OCI-LY1 (cell line): ENCODE measurements around the gene MPDU1.

Source experiments
- H2AFZ ChIP-seq: fragments of 200-600 bp; sonication (generic), shearing (Covaris generic); 2 replicates; pipeline ENCODE4 v1.6.0; 2014; ENCODE audit warnings: antibody characterized with exemption, mild to moderate bottlenecking, low read length
- H3F3A ChIP-seq: fragments of 200-600 bp; sonication (generic), shearing (Covaris generic); 2 replicates; pipeline ENCODE4 v1.6.0; 2014; ENCODE audit warnings: mild to moderate bottlenecking, antibody characterized with exemption, low read length, moderate library complexity; ENCODE audit not compliant: insufficient read depth
- H3K27ac ChIP-seq: fragments of 200-600 bp; sonication (generic); 2 replicates; pipeline ENCODE4 v1.5.1; 2014; ENCODE audit warnings: low read length, mixed run types, mild to moderate bottlenecking, low read depth; ENCODE audit not compliant: poor library complexity, severe bottlenecking
- H3K27me3 ChIP-seq: fragments of 200-600 bp; sonication (generic); 2 replicates; pipeline ENCODE4 v1.6.0; 2014; ENCODE audit warnings: antibody characterized with exemption, mild to moderate bottlenecking, low read length, moderate library complexity; ENCODE audit not compliant: insufficient read depth
- H3K36me3 ChIP-seq: fragments of 200-600 bp; sonication (generic); 2 replicates; pipeline ENCODE4 v1.6.1; 2014; ENCODE audit warnings: mild to moderate bottlenecking, antibody characterized with exemption, low read length, moderate library complexity, mixed read lengths; ENCODE audit not compliant: insufficient read depth
- H3K4me1 ChIP-seq: fragments of 200-600 bp; sonication (generic); 2 replicates; pipeline ENCODE4 v1.5.1; 2014; ENCODE audit warnings: mild to moderate bottlenecking, low read length, moderate library complexity; ENCODE audit not compliant: insufficient read depth, severe bottlenecking
- H3K4me2 ChIP-seq: fragments of 200-600 bp; sonication (generic), shearing (Covaris generic); 2 replicates; pipeline ENCODE4 v1.6.1; 2014; ENCODE audit warnings: low read length
- H3K4me3 ChIP-seq: fragments of 200-600 bp; sonication (generic); 2 replicates; pipeline ENCODE4 v1.5.1; 2014; ENCODE audit warnings: low read length, low read depth, mild to moderate bottlenecking, mixed read lengths; ENCODE audit not compliant: poor library complexity, severe bottlenecking
- H3K79me2 ChIP-seq: fragments of 200-600 bp; shearing (Covaris generic); 2 replicates; pipeline ENCODE4 v1.6.1; 2016; ENCODE audit warnings: mixed run types, low read length, mixed read lengths; ENCODE audit not compliant: insufficient read depth
- H3K9ac ChIP-seq: fragments of 200-600 bp; sonication (generic), shearing (Covaris generic); 2 replicates; pipeline ENCODE4 v1.6.1; 2014; ENCODE audit warnings: mild to moderate bottlenecking, low read length, mixed read lengths
- H3K9me2 ChIP-seq: fragments of 200-600 bp; sonication (generic), shearing (Covaris generic); 2 replicates; pipeline ENCODE4 v1.6.1; 2014; ENCODE audit warnings: low read depth, mild to moderate bottlenecking, low read length, mixed read lengths
- H3K9me3 ChIP-seq: fragments of 200-600 bp; shearing (Covaris generic); 2 replicates; pipeline ENCODE4 v1.6.1; 2014; ENCODE audit warnings: low read length, mixed read lengths
- H4K20me1 ChIP-seq: fragments of 200-600 bp; sonication (generic), shearing (Covaris generic); 2 replicates; pipeline ENCODE4 v1.6.0; 2016; ENCODE audit warnings: mild to moderate bottlenecking, low read length; ENCODE audit not compliant: insufficient read depth
- CTCF ChIP-seq: fragments of 200-600 bp; sonication (generic), shearing (Covaris generic); IDR thresholded peaks from 2 replicates; pipeline ENCODE4 v1.5.1; 2017; ENCODE audit warnings: mild to moderate bottlenecking, antibody characterized with exemption, low read length, moderate library complexity, mixed read lengths
- EZH2 ChIP-seq: fragments of 200-600 bp; sonication (generic), shearing (Covaris generic); IDR thresholded peaks from 2 replicates; pipeline ENCODE4 v1.8.0; 2017; ENCODE audit warnings: borderline replicate concordance, mixed run types, mild to moderate bottlenecking, antibody characterized with exemption, low read length, moderate library complexity, mixed read lengths

The MPDU1 gene

GRCh38 chr17:7556627-7557026 is 27.0 kb upstream of the MPDU1 start:
- Histone ChIP-seq H4K20me1 (no peaks in the 10 kb centered on the region), H3K4me3 (no peak overlapping the region), H3K79me2 (no peaks in the 10 kb centered on the region), H3K27ac (no peak overlapping the region), H3K27me3 (peaks cover 8% of the 10 kb centered on the region; the same call in 1 of the 2 replicates), H3F3A (no peaks in the 10 kb centered on the region), H3K36me3 (no peaks in the 10 kb centered on the region), H3K4me2 (no peak overlapping the region), H3K9ac (no peak overlapping the region), H3K4me1 (peaks cover 21% of the 10 kb centered on the region), H3K9me3 (no peaks in the 10 kb centered on the region), H2AFZ (no peak overlapping the region), H3K9me2 (no peaks in the 10 kb centered on the region)
- TF ChIP-seq CTCF (no peak), EZH2 (no peak)

- peaks cover 8% of the 10 kb centered on the region; the same call in 1 of the 2 replicates for H3K27me3 ChIP-seq
- H3K4me2 ChIP-seq: no peak overlapping the region
- H3K4me3 ChIP-seq: no peak overlapping the region
- H4K20me1 ChIP-seq: no peaks in the 10 kb centered on the region
- H3K9me2 ChIP-seq: no peaks in the 10 kb centered on the region
- no peak overlapping the region for H2AFZ ChIP-seq
- no peaks in the 10 kb centered on the region for H3K79me2 ChIP-seq
- TF ChIP-seq CTCF: no peak
- TF ChIP-seq EZH2: no peak
- no peaks in the 10 kb centered on the region for H3K36me3 ChIP-seq
- no peak overlapping the region for H3K9ac ChIP-seq
- no peaks in the 10 kb centered on the region for H3K9me3 ChIP-seq
- H3K27ac ChIP-seq: no peak overlapping the region
- peaks cover 21% of the 10 kb centered on the region for H3K4me1 ChIP-seq
- H3F3A ChIP-seq: no peaks in the 10 kb centered on the region
Measured at GRCh38 chr17:7557147-7557764, 26.4 kb upstream of the MPDU1 start.

GRCh38 chr17:7557775-7558543 is 25.7 kb upstream of the MPDU1 start:
- Histone ChIP-seq H3K4me3 (peak overlapping the region; percentile 7), H3K9ac (peak overlapping the region; percentile 19; the same call in 1 of the 2 replicates), H3K27me3 (peaks cover 8% of the 10 kb centered on the region; the same call in 1 of the 2 replicates), H4K20me1 (no peaks in the 10 kb centered on the region), H3K9me2 (no peaks in the 10 kb centered on the region), H3K36me3 (no peaks in the 10 kb centered on the region), H3K4me1 (peaks cover 28% of the 10 kb centered on the region), H3K79me2 (peaks cover 7% of the 10 kb centered on the region; the same call in 1 of the 2 replicates), H3K9me3 (no peaks in the 10 kb centered on the region), H3K27ac (no peak overlapping the region), H2AFZ (no peak overlapping the region), H3K4me2 (peak overlapping the region; percentile 24; the same call in 1 of the 2 replicates), H3F3A (no peaks in the 10 kb centered on the region)
- TF ChIP-seq CTCF (no peak), EZH2 (no peak)
